Measurements from ENCODE around the gene MAPK9.

- no peak for TF ChIP-seq POLR2AphosphoS5 (IDR thresholded peaks at IDR 0.05; ENCODE audit: low read depth, low read length)
- TF ChIP-seq POLR2A (IDR thresholded peaks at IDR 0.05; ENCODE audit: low read depth, low read length), result no peak
- TF ChIP-seq TAF1 (IDR thresholded peaks at IDR 0.05; ENCODE audit: borderline replicate concordance, low read depth, low read length), result no peak
Observed at GRCh38 chr5:180241600-180241999, 50.3 kb downstream of the MAPK9 start.

All from GM12892 (cell line).